Forelimb muscle (tissue), 1 donor: ENCODE measurements around the gene LRP4. TPM values are rescaled to one million over a fixed set of nuclear protein-coding genes. Genes with fewer than 3 reads are reported as not detected.
A peak's percentile ranks its signal among the peaks of the same experiment; 100 is the strongest.
"Not testable (repeated sequence)": the region's sequence is repeated elsewhere in the genome, so short reads cannot be mapped to it uniquely, and the experiment has no call there.

Experiments used
- DNase-seq: peaks from one replicate; pipeline ENCODE4 v3.0.0-alpha.2; 2013; ENCODE audit warnings: low read depth
- polyA plus RNA-seq: library from polyadenylated mRNA; unstranded; fragments of 120-200 nt; gene quantifications from one replicate; pipeline ENCODE4 v1.2.1, GENCODE V29; 2013; ENCODE audit not compliant: insufficient read length

The LRP4 gene
- polyA plus RNA-seq = 18.4 TPM

DNA sequence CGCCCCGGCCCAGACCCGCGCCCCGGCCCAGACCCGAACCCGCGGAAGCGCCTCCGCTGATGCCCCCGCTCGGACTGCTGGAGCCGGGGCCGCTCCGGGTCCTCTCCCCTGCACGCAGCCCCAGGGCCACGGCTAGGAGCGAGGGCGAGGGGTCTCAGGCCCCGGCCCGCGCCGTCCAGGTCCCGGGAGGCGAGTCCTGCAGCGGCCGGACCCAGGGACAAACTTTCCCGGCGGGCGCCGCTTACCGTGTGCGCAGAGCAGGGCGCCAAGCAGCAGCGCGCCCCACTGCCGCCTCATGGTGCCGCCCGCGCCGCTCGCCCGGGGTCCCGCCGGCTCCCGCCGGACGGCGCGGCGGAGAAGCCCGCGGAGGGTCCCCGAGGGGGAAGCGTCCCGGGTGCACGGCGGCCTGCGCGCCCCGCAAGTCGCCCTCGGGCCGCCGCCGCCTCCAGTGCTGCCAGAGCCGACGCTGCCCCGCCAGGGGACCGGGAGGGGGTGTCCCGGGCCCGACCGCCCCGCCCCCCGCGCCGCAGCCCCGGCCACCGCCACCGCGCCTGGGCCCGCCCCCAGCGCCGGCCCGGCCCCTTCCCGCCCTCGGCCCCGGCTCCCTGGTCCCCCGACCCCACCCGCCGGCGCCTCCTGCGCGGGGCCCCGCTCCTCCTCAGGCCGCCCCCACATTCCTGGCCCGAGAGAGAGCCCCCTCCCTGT lies at the start of gene LRP4:
LRP4 (minus strand) TSS at position 468 of the 705 bp plus-strand sequence; CDS start at position 297, 171 bp downstream.
- DNase-seq = no peak

DNA sequence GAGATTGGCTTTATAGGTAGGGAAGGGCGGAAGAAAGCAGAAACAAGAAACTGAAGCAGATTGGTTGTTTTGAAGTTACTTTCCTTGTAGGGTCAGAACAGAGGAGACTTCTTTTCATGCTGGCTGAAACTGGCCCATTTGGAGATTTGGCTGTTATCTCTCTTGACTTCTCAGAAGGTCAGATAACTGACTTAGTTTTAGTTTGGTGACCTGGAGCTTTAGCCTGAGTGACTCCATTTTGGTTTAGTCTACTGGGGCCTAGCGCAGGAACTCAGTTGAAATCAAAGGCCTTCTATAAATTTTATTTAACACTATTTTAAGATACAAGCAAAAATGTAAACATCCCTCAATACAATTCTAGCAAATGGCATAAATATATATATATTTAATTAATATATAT lies 49.6 kb upstream of the LRP4 start:
- no peak for DNase-seq

DNA sequence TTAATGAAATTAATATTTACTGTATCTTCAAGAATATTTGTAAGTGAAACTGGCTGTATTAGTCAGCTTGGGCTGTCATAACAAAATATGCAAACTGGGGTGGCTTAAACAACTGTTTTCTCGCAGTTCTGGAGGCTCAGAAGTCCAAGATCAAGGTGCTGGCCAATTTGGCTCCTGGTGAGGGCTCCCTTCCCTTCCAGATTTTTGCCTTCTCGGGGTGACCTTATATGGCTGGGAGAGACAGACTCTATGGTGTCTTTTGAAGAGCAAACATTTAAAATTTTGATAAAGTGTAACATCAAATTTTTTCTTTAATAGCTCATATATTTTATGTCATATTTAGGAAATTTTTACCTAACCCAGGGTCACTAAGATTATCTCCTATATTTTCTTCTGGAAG lies 48.4 kb upstream of the LRP4 start:
- DNase-seq = no peak

DNA sequence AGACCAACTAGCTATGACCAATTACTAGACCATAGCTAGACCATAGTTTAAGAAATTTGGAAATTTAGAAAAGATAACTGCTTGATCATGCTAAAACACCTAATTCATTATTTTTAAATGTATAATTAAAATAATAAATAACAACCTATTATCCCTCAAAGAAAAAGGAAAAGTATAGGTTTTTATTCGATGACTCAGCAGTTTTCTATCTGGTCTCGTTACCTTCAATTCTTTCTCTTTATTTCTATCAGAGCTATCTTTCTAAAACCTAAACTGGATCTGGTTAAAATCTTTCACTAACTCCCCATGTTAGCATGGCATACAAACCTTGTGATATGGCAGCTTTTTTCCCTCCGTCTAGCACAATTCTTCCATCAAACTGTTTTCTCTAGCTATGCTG lies 45.5 kb upstream of the LRP4 start:
- no peak for DNase-seq

GRCh38 chr11:46961886-46962285 lies 43.5 kb upstream of the LRP4 start:
- not testable (repeated sequence) for DNase-seq

DNA sequence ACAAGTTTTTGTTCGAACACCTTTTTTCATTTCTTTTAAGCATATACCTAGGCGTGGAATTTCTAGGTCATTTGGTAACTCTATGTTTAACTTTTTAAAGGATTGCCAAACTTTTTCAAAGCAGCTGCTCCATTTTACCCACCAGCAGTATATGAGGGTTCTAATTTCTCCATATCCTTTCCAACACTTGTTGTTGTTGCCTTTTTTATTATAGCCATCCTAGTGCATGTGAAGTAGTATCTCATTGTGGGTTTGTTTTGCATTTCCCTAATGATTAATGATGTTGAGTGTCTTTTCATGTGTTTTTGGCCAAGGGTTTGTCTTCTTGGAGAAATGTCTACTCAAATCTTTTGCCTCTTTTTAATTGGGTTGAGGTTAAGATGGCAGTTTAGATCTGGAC lies 42.7 kb upstream of the LRP4 start:
- no peak for DNase-seq

GRCh38 chr11:46958777-46959176 lies 40.4 kb upstream of the LRP4 start:
- DNase-seq = no peak

- no peak for DNase-seq
These were observed 34.7 kb upstream of the LRP4 start for GRCh38 chr11:46953093-46953492.

DNA sequence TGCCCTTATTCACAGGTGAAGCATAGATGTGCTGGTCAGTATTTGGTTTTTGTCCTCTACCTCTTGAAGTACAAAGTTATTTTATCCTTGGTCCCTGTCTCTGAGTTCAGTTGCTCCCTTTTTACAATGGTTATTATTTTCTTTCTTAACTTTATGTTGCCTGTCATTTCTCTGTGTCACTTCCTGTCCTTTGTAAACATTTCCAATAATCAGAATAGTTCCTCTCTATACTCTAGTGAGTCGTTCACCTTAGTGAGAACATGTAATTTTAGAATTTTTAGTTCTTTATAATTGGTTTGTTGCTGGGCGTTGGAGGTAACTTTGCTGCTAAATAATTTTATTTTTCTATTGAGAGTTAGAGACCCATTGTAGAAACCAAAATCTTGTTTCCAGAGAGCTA lies 34.2 kb upstream of the LRP4 start:
- no peak for DNase-seq

- no peak for DNase-seq
These were observed 33.5 kb upstream of the LRP4 start for GRCh38 chr11:46951864-46952263.

DNA sequence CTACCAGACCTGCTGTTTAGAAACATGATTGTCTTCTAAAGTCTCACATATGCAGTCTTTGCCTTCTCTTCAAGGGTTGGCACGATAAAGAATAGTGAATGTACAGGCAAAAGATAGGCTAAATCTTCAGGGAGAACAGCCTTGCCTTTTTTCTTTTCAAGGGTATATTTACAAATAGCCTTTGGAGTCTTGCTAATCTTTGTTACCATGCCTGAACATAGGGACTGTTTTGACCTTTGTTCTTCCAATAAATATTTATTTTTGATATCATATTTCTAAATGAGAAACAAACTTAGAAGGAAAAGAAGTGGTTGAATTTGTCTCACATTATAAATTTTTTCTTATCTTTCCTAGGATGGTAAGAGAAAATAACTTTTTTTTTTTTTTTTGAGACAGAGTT lies 30.9 kb upstream of the LRP4 start:
- no peak for DNase-seq

- no peak for DNase-seq
These were observed 30.2 kb upstream of the LRP4 start for GRCh38 chr11:46948378-46949131.

DNA sequence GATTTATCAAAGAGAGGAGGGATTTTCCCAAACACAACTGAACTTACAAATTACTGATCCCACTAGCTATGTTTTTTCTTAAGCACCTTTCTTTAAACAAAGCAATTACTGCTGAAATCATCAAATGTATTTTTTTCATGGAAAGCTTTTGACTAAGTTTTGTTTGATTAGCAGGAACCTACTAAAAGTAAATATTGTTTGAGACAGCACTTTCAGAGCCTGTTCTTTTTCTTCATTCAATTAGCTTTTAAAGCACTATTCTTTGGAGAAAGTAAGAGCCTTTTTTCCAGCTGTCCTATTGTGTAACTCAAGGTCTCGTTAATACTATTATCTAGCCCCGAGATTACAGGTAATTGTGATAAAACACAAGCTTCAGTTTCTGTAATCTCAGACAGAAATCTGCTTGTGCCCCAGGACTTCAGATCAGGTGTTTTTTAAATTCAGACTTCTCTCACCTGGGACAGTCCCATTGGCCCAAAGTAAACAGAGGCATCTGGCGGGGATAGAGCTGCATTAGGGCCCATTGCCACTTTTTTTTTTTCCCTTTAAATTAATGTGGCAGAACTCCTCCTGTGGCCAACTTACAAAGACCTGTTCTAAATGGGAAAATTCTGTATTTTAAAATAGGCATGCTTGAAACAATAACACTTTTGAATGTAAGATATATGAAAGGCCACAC lies 29.2 kb upstream of the LRP4 start:
- no peak for DNase-seq

GRCh38 chr11:46944356-46945075 lies 26.2 kb upstream of the LRP4 start:
- no peak for DNase-seq

GRCh38 chr11:46942172-46942571 lies 23.8 kb upstream of the LRP4 start:
- DNase-seq = no peak

DNA sequence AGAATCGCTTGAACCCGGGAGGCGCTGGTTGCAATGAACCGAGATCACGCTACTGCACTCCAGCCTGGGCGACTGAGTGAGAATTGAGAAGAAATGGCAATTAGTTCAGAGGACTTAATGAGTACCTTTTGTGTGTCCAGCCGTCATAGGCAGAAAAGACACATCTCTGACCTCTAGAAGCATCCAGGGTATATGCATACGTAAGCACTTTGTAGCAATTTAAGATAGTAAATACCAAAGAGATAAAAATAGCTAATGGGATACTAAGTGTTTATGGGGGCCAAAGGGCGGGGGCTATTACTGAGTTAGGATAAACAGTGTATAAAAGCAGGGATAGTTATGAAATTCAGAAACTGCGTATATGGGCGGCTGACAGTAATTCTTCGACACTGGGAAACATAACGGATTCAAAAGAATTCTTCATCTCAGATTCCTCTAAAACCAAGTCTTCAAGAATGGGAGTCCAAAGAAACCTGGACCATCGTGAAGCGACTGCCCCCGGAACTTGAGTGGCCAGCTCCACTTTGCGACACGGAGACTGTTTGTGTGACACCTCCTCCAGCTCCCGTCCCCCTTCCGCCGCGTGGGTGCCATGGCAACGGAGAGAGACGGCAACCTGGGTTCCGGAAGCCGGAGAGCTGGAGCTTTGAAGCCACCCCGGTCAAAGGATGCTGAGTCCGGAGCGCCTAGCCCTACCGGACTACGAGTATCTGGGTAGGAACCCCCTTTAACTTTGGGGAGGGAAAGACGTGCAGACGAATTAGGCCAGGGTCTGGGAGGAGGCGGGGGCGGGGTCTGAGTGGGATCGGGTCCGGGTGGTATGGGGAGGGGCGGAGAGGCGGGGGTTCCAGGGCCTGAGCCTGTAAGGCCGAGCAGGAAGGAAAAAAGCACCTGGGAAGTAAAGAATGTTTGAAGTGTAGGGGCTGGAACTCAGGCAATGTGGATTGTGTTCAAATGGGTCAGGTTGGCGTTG lies 18.1 kb upstream of the LRP4 start, which contains the start of gene CSTPP1:
CSTPP1 (plus strand) TSS at position 624 of the 973 bp plus-strand sequence; CDS start at position 669, 45 bp downstream.
- peak; percentile 83 for DNase-seq

DNA sequence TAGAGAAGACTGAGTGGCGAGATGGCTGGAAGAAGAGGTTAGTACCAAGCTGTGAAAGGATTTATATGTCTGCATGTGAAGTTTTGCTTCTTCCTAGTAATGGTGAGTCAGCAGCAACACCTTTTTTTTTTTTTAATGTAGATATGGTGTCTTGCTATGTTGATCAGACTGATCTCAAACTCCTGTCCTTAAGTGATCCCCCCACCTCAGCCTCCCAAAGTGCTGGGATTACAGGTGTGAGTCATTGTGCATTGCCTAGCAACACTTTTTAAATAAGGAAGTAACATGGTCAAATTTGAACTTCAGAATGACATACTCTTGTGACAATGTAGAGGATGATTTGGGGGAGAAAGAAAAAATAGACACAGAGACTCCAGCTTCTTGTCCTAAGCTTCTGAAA lies 11.7 kb upstream of the LRP4 start:
- DNase-seq = no peak

- DNase-seq = not testable (repeated sequence)
These were observed 10.4 kb upstream of the LRP4 start for GRCh38 chr11:46928701-46929100.

DNA sequence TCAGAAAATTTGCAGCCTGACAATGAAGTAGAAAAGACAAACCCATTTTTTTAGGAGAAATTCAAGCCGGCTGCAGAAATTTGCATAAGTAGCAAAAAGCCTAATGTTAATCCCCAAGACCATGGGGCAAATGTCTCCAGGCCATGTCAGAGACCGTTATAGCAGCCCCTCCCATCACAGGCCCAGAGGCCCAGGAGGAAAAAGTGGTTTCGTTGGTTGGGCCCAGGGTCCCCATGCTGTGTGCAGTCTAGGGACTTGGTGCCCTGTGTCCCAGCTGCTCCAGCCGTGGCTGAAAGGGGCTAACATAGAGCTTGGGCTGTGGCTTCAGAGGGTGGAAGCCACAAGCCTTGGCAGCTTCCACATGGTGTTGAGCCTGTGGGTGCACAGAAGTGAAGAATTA lies 9.6 kb upstream of the LRP4 start:
- DNase-seq = not testable (repeated sequence)

GRCh38 chr11:46920755-46921154 lies 2.4 kb upstream of the LRP4 start:
- DNase-seq = no peak
